Caco-2 (cell line): ENCODE results near the gene ELF4. TPM values are rescaled to one million over a fixed set of nuclear protein-coding genes. Genes with fewer than 3 reads are reported as not detected.

Experiments used
- BruUV-seq: library from RNA; stranded (reverse); fragments of 400-500 nt; replicated peaks from 2 replicates; lab custom pipeline; 2021; lab: Mats Ljungman, UMichigan
- CTCF ChIA-PET: fragments of 300-600 bp; sonication (Branson Sonifier 250); formaldehyde crosslinking; loops from one replicate; lab custom pipeline; 2022; ENCODE audit warnings: antibody characterized with exemption; lab: Charles Lee
- POLR2A ChIA-PET: fragments of 300-600 bp; sonication (Branson Sonifier 250); formaldehyde crosslinking; loops from one replicate; lab custom pipeline; 2022; ENCODE audit warnings: antibody characterized with exemption; lab: Charles Lee
- DNase-seq, 2 experiments: peaks; one replicate each; pipeline versions ENCODE4 v3.0.0 to v3.0.0-alpha.2; 2020 to 2022
- H3K27me3 ChIP-seq: replicated peaks from 2 replicates; pipeline ENCODE4 v1.6.0; 2011; ENCODE audit warnings: low read length; ENCODE audit not compliant: control insufficient read depth, insufficient read depth
- H3K36me3 ChIP-seq: 2 replicates; pipeline ENCODE4 v1.5.1; 2011; ENCODE audit warnings: low read length; ENCODE audit not compliant: control insufficient read depth, insufficient read depth
- H3K4me1 ChIP-seq: fragments of 250-450 bp; sonication (Bioruptor Pico); 2 replicates; pipeline ENCODE4 v1.5.1; 2020; ENCODE audit warnings: mild to moderate bottlenecking
- H3K4me3 ChIP-seq: 2 replicates; pipeline ENCODE4 v1.5.1; 2011; ENCODE audit warnings: low read depth, mild to moderate bottlenecking, control low read depth, low read length
- H3K9me3 ChIP-seq: fragments of 250-450 bp; sonication (Bioruptor Pico); 2 replicates; pipeline ENCODE4 v1.5.1; 2020; ENCODE audit warnings: mild to moderate bottlenecking, moderate library complexity
- H3K27ac Mint-ChIP-seq: one replicate; pipeline ENCODE4 v1.8.0; 2022; ENCODE audit warnings: mixed read lengths; ENCODE audit not compliant: unreplicated experiment
- H3K27me3 Mint-ChIP-seq: one replicate; pipeline ENCODE4 v1.8.0; 2022; ENCODE audit warnings: mixed read lengths; ENCODE audit not compliant: insufficient read depth, unreplicated experiment
- H3K36me3 Mint-ChIP-seq: one replicate; pipeline ENCODE4 v1.8.0; 2022; ENCODE audit warnings: mild to moderate bottlenecking, mixed read lengths; ENCODE audit not compliant: insufficient read depth, unreplicated experiment
- H3K4me1 Mint-ChIP-seq: one replicate; pipeline ENCODE4 v1.8.0; 2022; ENCODE audit warnings: low read depth, mixed read lengths; ENCODE audit not compliant: unreplicated experiment
- H3K4me3 Mint-ChIP-seq: one replicate; pipeline ENCODE4 v1.8.0; 2022; ENCODE audit warnings: mild to moderate bottlenecking, moderate library complexity, mixed read lengths; ENCODE audit not compliant: unreplicated experiment
- H3K9me3 Mint-ChIP-seq: one replicate; pipeline ENCODE4 v1.8.0; 2022; ENCODE audit warnings: mixed read lengths; ENCODE audit not compliant: unreplicated experiment
- intact Hi-C: fragments of 100-400 bp; cut with micrococcal nuclease; formaldehyde crosslinking; loops from one replicate; pipeline ENCODE4 v1.10.0; 2022; ENCODE audit not compliant: unreplicated experiment
- total RNA-seq: library from RNA; stranded (reverse); gene quantifications from 2 replicates; pipeline ENCODE4 v1.2.3, GENCODE V29; 2022
- TF ChIP-seq, protein P1 (sequence below), 2 experiments: fragments of 200-600 bp in 1 of 2; IDR thresholded peaks; 1 replicate in 1 of 2; 2 replicates in 1 of 2; pipeline versions ENCODE4 v1.5.1 to v1.8.0; 2011 to 2022; ENCODE audit warnings: antibody characterized with exemption in 1 of 2, control low read depth in 1 of 2, inconsistent platforms in 1 of 2, low read depth in 1 of 2, low read length in 1 of 2, mild to moderate bottlenecking in 1 of 2, moderate library complexity in 1 of 2; ENCODE audit not compliant: insufficient read depth in 1 of 2, severe bottlenecking in 1 of 2, unreplicated experiment in 1 of 2

ELF4 gene
- total RNA-seq, 1 experiment from 2014 or later, result 25.3 TPM

- BruUV-seq, result no TSS peak
Measured at GRCh38 chrX:130136496-130136895, 26.2 kb upstream of the ELF4 start.

DNA sequence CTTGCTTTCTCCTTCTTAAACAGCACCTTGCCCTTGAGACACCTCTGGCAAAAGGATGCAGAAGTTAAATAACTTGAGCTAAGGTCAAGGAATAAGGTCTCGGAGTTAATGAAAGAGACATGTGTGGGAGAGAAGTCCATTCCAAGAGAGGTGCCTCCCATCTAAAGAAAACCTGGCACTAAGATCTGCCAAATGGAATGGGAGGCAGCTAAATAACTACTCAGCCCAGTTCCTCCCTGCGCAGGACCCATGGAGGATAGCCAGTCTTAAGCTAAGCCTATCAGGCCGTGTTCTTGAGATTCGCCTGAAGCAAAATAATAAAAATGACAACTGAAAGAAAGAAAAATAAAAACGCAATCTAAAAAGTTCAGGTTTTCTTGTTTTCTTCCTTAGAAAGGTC is 20.7 kb upstream of the ELF4 start:
- ChIA-PET CTCF (no interaction called here), POLR2A (no interaction called here)
- Mint-ChIP-seq H3K9me3 (no peaks in the 10 kb centered on the region), H3K27ac (no peak overlapping the region), H3K36me3 (peaks cover 26% of the 10 kb centered on the region), H3K4me1 (no peaks in the 10 kb centered on the region), H3K27me3 (no peaks in the 10 kb centered on the region), H3K4me3 (no peak overlapping the region)
- Histone ChIP-seq H3K27me3 (no peaks in the 10 kb centered on the region), H3K9me3 (no peaks in the 10 kb centered on the region), H3K36me3 (no peaks in the 10 kb centered on the region), H3K4me1 (no peaks in the 10 kb centered on the region), H3K4me3 (no peak overlapping the region)
- no peak for DNase-seq
- no TSS peak for BruUV-seq
- TF ChIP-seq, protein P1, sequence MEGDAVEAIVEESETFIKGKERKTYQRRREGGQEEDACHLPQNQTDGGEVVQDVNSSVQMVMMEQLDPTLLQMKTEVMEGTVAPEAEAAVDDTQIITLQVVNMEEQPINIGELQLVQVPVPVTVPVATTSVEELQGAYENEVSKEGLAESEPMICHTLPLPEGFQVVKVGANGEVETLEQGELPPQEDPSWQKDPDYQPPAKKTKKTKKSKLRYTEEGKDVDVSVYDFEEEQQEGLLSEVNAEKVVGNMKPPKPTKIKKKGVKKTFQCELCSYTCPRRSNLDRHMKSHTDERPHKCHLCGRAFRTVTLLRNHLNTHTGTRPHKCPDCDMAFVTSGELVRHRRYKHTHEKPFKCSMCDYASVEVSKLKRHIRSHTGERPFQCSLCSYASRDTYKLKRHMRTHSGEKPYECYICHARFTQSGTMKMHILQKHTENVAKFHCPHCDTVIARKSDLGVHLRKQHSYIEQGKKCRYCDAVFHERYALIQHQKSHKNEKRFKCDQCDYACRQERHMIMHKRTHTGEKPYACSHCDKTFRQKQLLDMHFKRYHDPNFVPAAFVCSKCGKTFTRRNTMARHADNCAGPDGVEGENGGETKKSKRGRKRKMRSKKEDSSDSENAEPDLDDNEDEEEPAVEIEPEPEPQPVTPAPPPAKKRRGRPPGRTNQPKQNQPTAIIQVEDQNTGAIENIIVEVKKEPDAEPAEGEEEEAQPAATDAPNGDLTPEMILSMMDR (IDR thresholded peaks at IDR 0.05; ENCODE audit: insufficient read depth in 1 of 2, low read depth in 1 of 2, low read length in 1 of 2, severe bottlenecking in 1 of 2, unreplicated experiment in 1 of 2), result no peak
- intact Hi-C loops, result no loop called here

More at GRCh38 chrX:130136496-130136895, 26.2 kb upstream of the ELF4 start:
- no peaks in the 10 kb centered on the region for H3K4me1 ChIP-seq
- H3K36me3 Mint-ChIP-seq, result peaks cover 20% of the 10 kb centered on the region
- DNase-seq, result no peak
- TF ChIP-seq, protein P1 (IDR thresholded peaks at IDR 0.05; ENCODE audit: insufficient read depth in 1 of 2, low read depth in 1 of 2, low read length in 1 of 2, severe bottlenecking in 1 of 2, unreplicated experiment in 1 of 2), result no peak
- intact Hi-C loops, result no loop called here
- no peaks in the 10 kb centered on the region for H3K9me3 Mint-ChIP-seq
- H3K4me3 ChIP-seq, result no peak overlapping the region
- no peaks in the 10 kb centered on the region for H3K9me3 ChIP-seq
- H3K27me3 ChIP-seq, result no peaks in the 10 kb centered on the region
- H3K36me3 ChIP-seq, result no peaks in the 10 kb centered on the region
- H3K27ac Mint-ChIP-seq, result no peak overlapping the region
- CTCF ChIA-PET, result no interaction called here
- POLR2A ChIA-PET, result no interaction called here
- no peaks in the 10 kb centered on the region for H3K27me3 Mint-ChIP-seq
- H3K4me3 Mint-ChIP-seq, result no peak overlapping the region
- H3K4me1 Mint-ChIP-seq, result no peaks in the 10 kb centered on the region

DNA sequence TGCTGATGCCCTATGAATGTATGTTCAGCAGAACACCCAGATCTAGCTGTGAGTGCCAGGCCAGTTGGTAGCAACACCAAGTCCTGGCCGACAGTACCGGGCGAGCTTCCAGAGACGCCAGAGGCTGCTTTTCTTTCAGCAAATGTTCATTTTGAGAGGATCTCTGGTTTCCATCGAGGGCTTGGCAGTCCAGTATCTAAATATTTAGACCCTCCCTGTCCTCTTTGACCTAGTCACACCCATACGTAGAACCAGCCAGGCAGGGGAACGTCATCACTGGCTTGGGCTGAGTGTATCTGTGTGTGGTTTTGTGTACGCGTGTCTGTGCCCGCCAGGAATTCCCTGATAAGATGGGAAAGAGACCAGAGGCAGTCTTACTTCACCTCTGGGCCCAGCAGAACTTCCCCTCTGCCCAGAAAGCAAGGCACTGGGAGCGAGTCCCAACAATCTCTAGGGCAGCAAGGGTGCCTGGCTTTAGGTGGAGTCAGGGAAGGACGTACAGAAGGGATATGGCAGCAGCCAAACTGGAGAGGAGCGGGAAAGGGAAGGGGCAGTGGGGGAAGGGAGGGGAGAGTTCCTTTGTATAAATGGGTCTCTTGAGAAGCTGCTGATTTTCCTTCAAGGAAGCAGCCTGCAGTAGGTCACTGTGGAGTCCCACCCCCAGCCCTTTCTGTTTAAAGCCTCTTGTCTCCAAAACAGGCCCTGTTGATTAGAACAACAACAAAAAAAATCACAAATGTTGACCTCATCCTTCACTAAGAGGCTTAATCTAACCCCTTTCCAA is 15.0 kb upstream of the ELF4 start:
- TF ChIP-seq, protein P1 (IDR thresholded peaks at IDR 0.05; ENCODE audit: insufficient read depth in 1 of 2, low read depth in 1 of 2, low read length in 1 of 2, severe bottlenecking in 1 of 2, unreplicated experiment in 1 of 2), result no peak
- no peaks in the 10 kb centered on the region for H3K9me3 Mint-ChIP-seq
- POLR2A ChIA-PET, result no interaction called here
- H3K27me3 Mint-ChIP-seq, result no peaks in the 10 kb centered on the region
- no peak overlapping the region for H3K4me3 ChIP-seq
- intact Hi-C loops, result no loop called here
- no peaks in the 10 kb centered on the region for H3K4me1 Mint-ChIP-seq
- H3K4me1 ChIP-seq, result no peaks in the 10 kb centered on the region
- no peak overlapping the region for H3K27ac Mint-ChIP-seq
- CTCF ChIA-PET, result no interaction called here
- no TSS peak for BruUV-seq
- DNase-seq, result no peak
- peaks cover 16% of the 10 kb centered on the region for H3K36me3 Mint-ChIP-seq
- H3K9me3 ChIP-seq, result no peaks in the 10 kb centered on the region
- H3K36me3 ChIP-seq, result no peaks in the 10 kb centered on the region
- no peak overlapping the region for H3K4me3 Mint-ChIP-seq
- no peaks in the 10 kb centered on the region for H3K27me3 ChIP-seq
